WTC11 (cell line): ENCODE data around the gene PRDM5. TPM values are rescaled to one million over a fixed set of nuclear protein-coding genes. Genes with fewer than 3 reads are reported as not detected.
A peak's percentile ranks its signal among the peaks of the same experiment; 100 is the strongest.

Source experiments
- ATAC-seq: fragments of 200-7000 bp; cut with Tn5 transposase; 2 replicates; pipeline ENCODE4 v1.10.0; 2021; ENCODE audit warnings: mild to moderate bottlenecking, moderate library complexity
- CTCF ChIA-PET: fragments of 300-600 bp; sonication (Branson Sonifier 250); formaldehyde crosslinking; loops from one replicate; lab custom pipeline; 2021; ENCODE audit warnings: antibody characterized with exemption; lab: Charles Lee
- POLR2A ChIA-PET: fragments of 350-600 bp; sonication (Branson Sonifier 250); formaldehyde crosslinking; loops from one replicate; lab custom pipeline; 2021; ENCODE audit warnings: antibody characterized with exemption; lab: Charles Lee
- DNase-seq: peaks from one replicate; pipeline ENCODE4 v3.0.0; 2021; ENCODE audit warnings: low spot score
- H3K27ac Mint-ChIP-seq: 2 replicates; pipeline ENCODE4 v1.8.0; 2021; ENCODE audit warnings: mixed read lengths
- H3K27me3 Mint-ChIP-seq: 2 replicates; pipeline ENCODE4 v1.8.0; 2021; ENCODE audit warnings: low read depth, mild to moderate bottlenecking, moderate library complexity, mixed read lengths
- H3K36me3 Mint-ChIP-seq: 2 replicates; pipeline ENCODE4 v1.8.0; 2021; ENCODE audit warnings: mixed read lengths
- H3K4me1 Mint-ChIP-seq: 2 replicates; pipeline ENCODE4 v1.8.0; 2022; ENCODE audit warnings: mixed read lengths
- H3K4me3 Mint-ChIP-seq: 2 replicates; pipeline ENCODE4 v1.8.0; 2021; ENCODE audit warnings: mild to moderate bottlenecking, moderate library complexity, mixed read lengths
- H3K9me3 Mint-ChIP-seq: 2 replicates; pipeline ENCODE4 v1.8.0; 2021; ENCODE audit warnings: mixed read lengths
- CREB1 ChIP-seq: sonication (generic); formaldehyde crosslinking; IDR thresholded peaks from 2 replicates; pipeline ENCODE4 v1.8.0; 2023; ENCODE audit warnings: mild to moderate bottlenecking, missing genetic modification reagents
- CTCF ChIP-seq: fragments of 200-600 bp; IDR thresholded peaks from 2 replicates; pipeline ENCODE4 v1.8.0; 2022; ENCODE audit warnings: antibody characterized with exemption
- ESRRA ChIP-seq: sonication (generic); formaldehyde crosslinking; IDR thresholded peaks from 2 replicates; pipeline ENCODE4 v1.8.1; 2022; ENCODE audit warnings: mild to moderate bottlenecking, missing genetic modification reagents, borderline replicate concordance
- ETV6 ChIP-seq: sonication (generic); formaldehyde crosslinking; IDR thresholded peaks from 2 replicates; pipeline ENCODE4 v1.8.1; 2022; ENCODE audit warnings: mild to moderate bottlenecking, missing genetic modification reagents
- FOXP4 ChIP-seq: sonication (generic); formaldehyde crosslinking; IDR thresholded peaks from 2 replicates; pipeline ENCODE4 v1.8.0; 2022; ENCODE audit warnings: mild to moderate bottlenecking, missing genetic modification reagents
- GABPB1 ChIP-seq: sonication (generic); formaldehyde crosslinking; IDR thresholded peaks from 2 replicates; pipeline ENCODE4 v1.8.1; 2023; ENCODE audit warnings: mild to moderate bottlenecking, missing genetic modification reagents
- GRHL2 ChIP-seq: fragments of 250-450 bp; sonication (Bioruptor Pico); IDR thresholded peaks from 2 replicates; pipeline ENCODE4 v1.8.0; 2022; ENCODE audit warnings: mild to moderate bottlenecking, moderate library complexity; ENCODE audit not compliant: insufficient replicate concordance, severe bottlenecking
- KAT7 ChIP-seq: sonication (generic); formaldehyde crosslinking; IDR thresholded peaks from 2 replicates; pipeline ENCODE4 v1.8.1; 2023; ENCODE audit warnings: missing genetic modification reagents, mild to moderate bottlenecking, borderline replicate concordance
- MLX ChIP-seq: sonication (generic); formaldehyde crosslinking; IDR thresholded peaks from 2 replicates; pipeline ENCODE4 v1.8.1; 2023; ENCODE audit warnings: mild to moderate bottlenecking, missing genetic modification reagents, moderate library complexity
- MXD4 ChIP-seq: fragments of 250-450 bp; sonication (Bioruptor Pico); IDR thresholded peaks from 2 replicates; pipeline ENCODE4 v1.8.0; 2021; ENCODE audit warnings: mild to moderate bottlenecking, moderate library complexity, borderline replicate concordance
- NFYB ChIP-seq: sonication (generic); formaldehyde crosslinking; conservative IDR thresholded peaks from 2 replicates; pipeline ENCODE4 v1.8.0; 2022; ENCODE audit warnings: low read depth, missing genetic modification reagents
- SMAD4 ChIP-seq: sonication (generic); formaldehyde crosslinking; IDR thresholded peaks from 2 replicates; pipeline ENCODE4 v1.8.0; 2022; ENCODE audit warnings: mild to moderate bottlenecking, missing genetic modification reagents
- TEAD4 ChIP-seq: sonication (generic); formaldehyde crosslinking; IDR thresholded peaks from 2 replicates; pipeline ENCODE4 v1.8.0; 2022; ENCODE audit warnings: mild to moderate bottlenecking, missing genetic modification reagents
- ZNF121 ChIP-seq: sonication (generic); formaldehyde crosslinking; IDR thresholded peaks from 2 replicates; pipeline ENCODE4 v1.8.0; 2023; ENCODE audit warnings: missing genetic modification reagents
- ZNF512 ChIP-seq: sonication (generic); formaldehyde crosslinking; IDR thresholded peaks from 2 replicates; pipeline ENCODE4 v1.8.1; 2022; ENCODE audit warnings: missing genetic modification reagents, borderline replicate concordance
- ZNF671 ChIP-seq: fragments of 250-450 bp; sonication (Bioruptor Pico); IDR thresholded peaks from 2 replicates; pipeline ENCODE4 v1.8.0; 2021; ENCODE audit warnings: mild to moderate bottlenecking
- total RNA-seq: library from RNA; stranded (reverse); gene quantifications from 3 replicates; pipeline ENCODE4 v1.2.3, GENCODE V29; 2021
- TF ChIP-seq, protein P1 (sequence below): sonication (generic); formaldehyde crosslinking; IDR thresholded peaks from 2 replicates; pipeline ENCODE4 v1.8.1; 2023; ENCODE audit warnings: mild to moderate bottlenecking, missing genetic modification reagents
- TF ChIP-seq, protein P2 (sequence below): fragments of 250-450 bp; sonication (Bioruptor Pico); IDR thresholded peaks from 2 replicates; pipeline ENCODE4 v1.9.0; 2021; ENCODE audit warnings: mild to moderate bottlenecking, borderline replicate concordance
- TF ChIP-seq, protein P3 (sequence below): sonication (generic); formaldehyde crosslinking; IDR thresholded peaks from 2 replicates; pipeline ENCODE4 v1.8.0; 2022; ENCODE audit warnings: mild to moderate bottlenecking, missing genetic modification reagents

The PRDM5 gene
- total RNA-seq, 1 experiment from 2014 or later: 47.0 TPM

GRCh38 chr4:120773641-120774040 is 148.9 kb downstream of the PRDM5 start (continued):
- TF ChIP-seq MLX (CRISPR knock-in tag) (no peak), ESRRA (no peak), ETV6 (no peak), TEAD4 (CRISPR knock-in tag) (no peak), ZNF512 (no peak), CREB1 (CRISPR knock-in tag) (no peak), MXD4 (CRISPR knock-in tag) (no peak), KAT7 (CRISPR knock-in tag) (no peak), ZNF671 (CRISPR knock-in tag) (no peak), SMAD4 (CRISPR knock-in tag) (no peak)

DNA sequence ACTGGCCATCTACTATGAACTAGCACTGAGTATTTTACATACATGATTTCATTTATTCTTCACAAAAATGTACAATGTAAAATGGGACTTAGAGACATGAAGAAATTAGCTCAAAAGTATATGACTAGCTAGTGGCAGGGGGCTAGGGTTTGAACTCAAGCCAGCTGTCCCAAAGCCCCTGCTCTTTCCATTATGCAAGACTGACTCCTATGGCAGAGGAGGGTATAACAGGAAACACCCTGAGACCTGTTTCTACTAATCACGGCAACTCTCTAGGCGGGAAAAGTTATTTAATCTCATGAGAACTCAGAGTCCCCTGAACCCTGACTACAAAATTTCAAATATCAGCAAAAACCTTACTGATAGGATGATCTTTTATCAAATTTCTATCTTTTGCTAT is 150.6 kb downstream of the PRDM5 start:
- H3K4me1 Mint-ChIP-seq: no peaks in the 10 kb centered on the region
- peaks cover 22% of the 10 kb centered on the region for H3K36me3 Mint-ChIP-seq
- TF ChIP-seq SMAD4 (CRISPR knock-in tag): no peak
- TF ChIP-seq, protein P1, sequence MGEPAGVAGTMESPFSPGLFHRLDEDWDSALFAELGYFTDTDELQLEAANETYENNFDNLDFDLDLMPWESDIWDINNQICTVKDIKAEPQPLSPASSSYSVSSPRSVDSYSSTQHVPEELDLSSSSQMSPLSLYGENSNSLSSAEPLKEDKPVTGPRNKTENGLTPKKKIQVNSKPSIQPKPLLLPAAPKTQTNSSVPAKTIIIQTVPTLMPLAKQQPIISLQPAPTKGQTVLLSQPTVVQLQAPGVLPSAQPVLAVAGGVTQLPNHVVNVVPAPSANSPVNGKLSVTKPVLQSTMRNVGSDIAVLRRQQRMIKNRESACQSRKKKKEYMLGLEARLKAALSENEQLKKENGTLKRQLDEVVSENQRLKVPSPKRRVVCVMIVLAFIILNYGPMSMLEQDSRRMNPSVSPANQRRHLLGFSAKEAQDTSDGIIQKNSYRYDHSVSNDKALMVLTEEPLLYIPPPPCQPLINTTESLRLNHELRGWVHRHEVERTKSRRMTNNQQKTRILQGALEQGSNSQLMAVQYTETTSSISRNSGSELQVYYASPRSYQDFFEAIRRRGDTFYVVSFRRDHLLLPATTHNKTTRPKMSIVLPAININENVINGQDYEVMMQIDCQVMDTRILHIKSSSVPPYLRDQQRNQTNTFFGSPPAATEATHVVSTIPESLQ (CRISPR knock-in tag): no peak
- 0 out of 2 replicates have a peak, but pooled peaks have one; percentile 29 for TF ChIP-seq CTCF
- TF ChIP-seq, protein P2, sequence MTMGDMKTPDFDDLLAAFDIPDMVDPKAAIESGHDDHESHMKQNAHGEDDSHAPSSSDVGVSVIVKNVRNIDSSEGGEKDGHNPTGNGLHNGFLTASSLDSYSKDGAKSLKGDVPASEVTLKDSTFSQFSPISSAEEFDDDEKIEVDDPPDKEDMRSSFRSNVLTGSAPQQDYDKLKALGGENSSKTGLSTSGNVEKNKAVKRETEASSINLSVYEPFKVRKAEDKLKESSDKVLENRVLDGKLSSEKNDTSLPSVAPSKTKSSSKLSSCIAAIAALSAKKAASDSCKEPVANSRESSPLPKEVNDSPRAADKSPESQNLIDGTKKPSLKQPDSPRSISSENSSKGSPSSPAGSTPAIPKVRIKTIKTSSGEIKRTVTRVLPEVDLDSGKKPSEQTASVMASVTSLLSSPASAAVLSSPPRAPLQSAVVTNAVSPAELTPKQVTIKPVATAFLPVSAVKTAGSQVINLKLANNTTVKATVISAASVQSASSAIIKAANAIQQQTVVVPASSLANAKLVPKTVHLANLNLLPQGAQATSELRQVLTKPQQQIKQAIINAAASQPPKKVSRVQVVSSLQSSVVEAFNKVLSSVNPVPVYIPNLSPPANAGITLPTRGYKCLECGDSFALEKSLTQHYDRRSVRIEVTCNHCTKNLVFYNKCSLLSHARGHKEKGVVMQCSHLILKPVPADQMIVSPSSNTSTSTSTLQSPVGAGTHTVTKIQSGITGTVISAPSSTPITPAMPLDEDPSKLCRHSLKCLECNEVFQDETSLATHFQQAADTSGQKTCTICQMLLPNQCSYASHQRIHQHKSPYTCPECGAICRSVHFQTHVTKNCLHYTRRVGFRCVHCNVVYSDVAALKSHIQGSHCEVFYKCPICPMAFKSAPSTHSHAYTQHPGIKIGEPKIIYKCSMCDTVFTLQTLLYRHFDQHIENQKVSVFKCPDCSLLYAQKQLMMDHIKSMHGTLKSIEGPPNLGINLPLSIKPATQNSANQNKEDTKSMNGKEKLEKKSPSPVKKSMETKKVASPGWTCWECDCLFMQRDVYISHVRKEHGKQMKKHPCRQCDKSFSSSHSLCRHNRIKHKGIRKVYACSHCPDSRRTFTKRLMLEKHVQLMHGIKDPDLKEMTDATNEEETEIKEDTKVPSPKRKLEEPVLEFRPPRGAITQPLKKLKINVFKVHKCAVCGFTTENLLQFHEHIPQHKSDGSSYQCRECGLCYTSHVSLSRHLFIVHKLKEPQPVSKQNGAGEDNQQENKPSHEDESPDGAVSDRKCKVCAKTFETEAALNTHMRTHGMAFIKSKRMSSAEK: no peak
- no peak overlapping the region for H3K4me3 Mint-ChIP-seq
- DNase-seq (no peak), ATAC-seq (peak; percentile 77)
- POLR2A ChIA-PET: no interaction called here
- H3K27me3 Mint-ChIP-seq: no peaks in the 10 kb centered on the region
- peaks cover 19% of the 10 kb centered on the region for H3K9me3 Mint-ChIP-seq
- CTCF ChIA-PET: no interaction called here
- H3K27ac Mint-ChIP-seq: no peak overlapping the region

DNA sequence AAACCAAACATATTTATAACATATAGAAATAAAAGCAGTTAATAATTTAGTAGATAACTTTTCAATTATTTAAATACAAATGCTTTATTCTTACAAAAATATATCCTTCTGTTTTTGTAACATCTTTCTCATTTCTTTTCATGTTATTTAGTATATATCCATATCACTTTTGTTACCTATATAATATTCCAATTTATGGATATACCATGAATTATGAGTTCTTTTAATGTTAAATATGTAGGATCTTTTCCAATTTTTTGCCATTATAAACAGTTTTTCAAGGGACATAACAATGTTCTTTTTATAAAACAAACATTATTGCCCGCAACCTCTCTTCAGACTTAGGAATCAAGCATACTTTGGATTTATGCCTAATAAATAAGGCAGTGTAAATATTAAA is 151.6 kb downstream of the PRDM5 start:
- no peak overlapping the region for H3K4me3 Mint-ChIP-seq
- H3K9me3 Mint-ChIP-seq: peaks cover 19% of the 10 kb centered on the region
- no peak overlapping the region for H3K27ac Mint-ChIP-seq
- no peaks in the 10 kb centered on the region for H3K4me1 Mint-ChIP-seq
- no peak for DNase-seq
- no peak for ATAC-seq
- CTCF ChIA-PET: no interaction called here
- no peaks in the 10 kb centered on the region for H3K27me3 Mint-ChIP-seq
- peaks cover 22% of the 10 kb centered on the region for H3K36me3 Mint-ChIP-seq
- POLR2A ChIA-PET: no interaction called here
- TF ChIP-seq GRHL2 (CRISPR knock-in tag) (no peak), GABPB1 (CRISPR knock-in tag) (no peak), NFYB (no peak), ZNF121 (CRISPR knock-in tag) (no peak), KAT7 (CRISPR knock-in tag) (no peak), FOXP4 (CRISPR knock-in tag) (no peak), MXD4 (CRISPR knock-in tag) (no peak)
- TF ChIP-seq, protein P3, sequence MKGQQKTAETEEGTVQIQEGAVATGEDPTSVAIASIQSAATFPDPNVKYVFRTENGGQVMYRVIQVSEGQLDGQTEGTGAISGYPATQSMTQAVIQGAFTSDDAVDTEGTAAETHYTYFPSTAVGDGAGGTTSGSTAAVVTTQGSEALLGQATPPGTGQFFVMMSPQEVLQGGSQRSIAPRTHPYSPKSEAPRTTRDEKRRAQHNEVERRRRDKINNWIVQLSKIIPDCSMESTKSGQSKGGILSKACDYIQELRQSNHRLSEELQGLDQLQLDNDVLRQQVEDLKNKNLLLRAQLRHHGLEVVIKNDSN (CRISPR knock-in tag): no peak
